K562 (cell line): ENCODE measurements around the gene SPINT2.

Experiments
- CBFB ChIP-seq: sonication (generic); formaldehyde crosslinking; IDR thresholded peaks from 2 replicates; pipeline ENCODE4 v1.4.0; 2020; ENCODE audit warnings: mild to moderate bottlenecking, missing genetic modification reagents
- GATAD2B ChIP-seq: fragments of 450-650 bp; IDR thresholded peaks from 2 replicates; pipeline ENCODE4 v1.6.1; 2017; ENCODE audit warnings: mild to moderate bottlenecking, borderline replicate concordance
- HNRNPUL1 ChIP-seq: fragments of 200-400 bp; formaldehyde crosslinking; IDR thresholded peaks from 2 replicates; pipeline ENCODE4 v1.6.1; 2017; ENCODE audit warnings: low read length
- MAZ ChIP-seq, 2 experiments: fragments of 450-650 bp in 1 of 2; sonication (generic) in 1 of 2; formaldehyde crosslinking; IDR thresholded peaks in 1 of 2; conservative IDR thresholded peaks in 1 of 2; 2 replicates each; pipeline versions ENCODE4 v1.4.0 to v1.5.0; 2020; ENCODE audit warnings: mild to moderate bottlenecking in 1 of 2, missing genetic modification reagents in 1 of 2
- MIER1 ChIP-seq: fragments of 450-650 bp; IDR thresholded peaks from 2 replicates; pipeline ENCODE4 v1.6.1; 2016; ENCODE audit warnings: antibody characterized with exemption, mild to moderate bottlenecking, low read depth
- POLR2A ChIP-seq: fragments of 450-650 bp; conservative IDR thresholded peaks from 2 replicates; pipeline ENCODE4 v1.6.1; 2016
- ZKSCAN1 ChIP-seq: fragments of 150-350 bp; IDR thresholded peaks from 2 replicates; pipeline ENCODE4 v1.6.1; 2016; ENCODE audit warnings: low read depth, low read length
- ZNF282 ChIP-seq: sonication (generic); formaldehyde crosslinking; IDR thresholded peaks from 2 replicates; pipeline ENCODE4 v1.8.1; 2023; ENCODE audit warnings: missing genetic modification reagents
- ZNF764 ChIP-seq: fragments of 250-450 bp; sonication (Bioruptor Pico); IDR thresholded peaks from 2 replicates; pipeline ENCODE4 v1.4.0; 2020; ENCODE audit warnings: low read depth, mild to moderate bottlenecking, moderate library complexity
- TF ChIP-seq, protein P1 (sequence below): sonication (generic); formaldehyde crosslinking; IDR thresholded peaks from 2 replicates; pipeline ENCODE4 v1.8.1; 2023; ENCODE audit warnings: mild to moderate bottlenecking, missing genetic modification reagents
- TF ChIP-seq, protein P2 (sequence below), 3 experiments: IDR thresholded peaks in 2 of 3; conservative IDR thresholded peaks in 1 of 3; 2 replicates each; pipeline ENCODE4 v1.5.1; 2011 to 2012; ENCODE audit warnings: low read length in 3 of 3, mild to moderate bottlenecking in 3 of 3, control low read depth in 2 of 3, improper control_type of control experiment in 1 of 3, inconsistent platforms in 1 of 3, low read depth in 1 of 3, mixed read lengths in 1 of 3, moderate library complexity in 1 of 3; ENCODE audit not compliant: insufficient read depth in 2 of 3

- TF ChIP-seq, protein P1, sequence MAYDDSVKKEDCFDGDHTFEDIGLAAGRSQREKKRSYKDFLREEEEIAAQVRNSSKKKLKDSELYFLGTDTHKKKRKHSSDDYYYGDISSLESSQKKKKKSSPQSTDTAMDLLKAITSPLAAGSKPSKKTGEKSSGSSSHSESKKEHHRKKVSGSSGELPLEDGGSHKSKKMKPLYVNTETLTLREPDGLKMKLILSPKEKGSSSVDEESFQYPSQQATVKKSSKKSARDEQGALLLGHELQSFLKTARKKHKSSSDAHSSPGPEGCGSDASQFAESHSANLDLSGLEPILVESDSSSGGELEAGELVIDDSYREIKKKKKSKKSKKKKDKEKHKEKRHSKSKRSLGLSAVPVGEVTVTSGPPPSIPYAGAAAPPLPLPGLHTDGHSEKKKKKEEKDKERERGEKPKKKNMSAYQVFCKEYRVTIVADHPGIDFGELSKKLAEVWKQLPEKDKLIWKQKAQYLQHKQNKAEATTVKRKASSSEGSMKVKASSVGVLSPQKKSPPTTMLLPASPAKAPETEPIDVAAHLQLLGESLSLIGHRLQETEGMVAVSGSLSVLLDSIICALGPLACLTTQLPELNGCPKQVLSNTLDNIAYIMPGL (CRISPR knock-in tag), result no peak
- no peak for TF ChIP-seq MAZ (CRISPR knock-in tag; conservative IDR thresholded peaks at IDR 0.05 in 1 of 2, IDR thresholded peaks at IDR 0.05 in 1 of 2)
- TF ChIP-seq, protein P2, sequence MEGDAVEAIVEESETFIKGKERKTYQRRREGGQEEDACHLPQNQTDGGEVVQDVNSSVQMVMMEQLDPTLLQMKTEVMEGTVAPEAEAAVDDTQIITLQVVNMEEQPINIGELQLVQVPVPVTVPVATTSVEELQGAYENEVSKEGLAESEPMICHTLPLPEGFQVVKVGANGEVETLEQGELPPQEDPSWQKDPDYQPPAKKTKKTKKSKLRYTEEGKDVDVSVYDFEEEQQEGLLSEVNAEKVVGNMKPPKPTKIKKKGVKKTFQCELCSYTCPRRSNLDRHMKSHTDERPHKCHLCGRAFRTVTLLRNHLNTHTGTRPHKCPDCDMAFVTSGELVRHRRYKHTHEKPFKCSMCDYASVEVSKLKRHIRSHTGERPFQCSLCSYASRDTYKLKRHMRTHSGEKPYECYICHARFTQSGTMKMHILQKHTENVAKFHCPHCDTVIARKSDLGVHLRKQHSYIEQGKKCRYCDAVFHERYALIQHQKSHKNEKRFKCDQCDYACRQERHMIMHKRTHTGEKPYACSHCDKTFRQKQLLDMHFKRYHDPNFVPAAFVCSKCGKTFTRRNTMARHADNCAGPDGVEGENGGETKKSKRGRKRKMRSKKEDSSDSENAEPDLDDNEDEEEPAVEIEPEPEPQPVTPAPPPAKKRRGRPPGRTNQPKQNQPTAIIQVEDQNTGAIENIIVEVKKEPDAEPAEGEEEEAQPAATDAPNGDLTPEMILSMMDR (IDR thresholded peaks at IDR 0.05 in 2 of 3, conservative IDR thresholded peaks at IDR 0.05 in 1 of 3; ENCODE audit: insufficient read depth in 2 of 3, low read depth in 1 of 3, low read length in 3 of 3), result no peak
- no peak for TF ChIP-seq HNRNPUL1
- TF ChIP-seq ZKSCAN1, result no peak
- no peak for TF ChIP-seq GATAD2B
- no peak for TF ChIP-seq ZNF282 (CRISPR knock-in tag)
- no peak for TF ChIP-seq MIER1
- no peak for TF ChIP-seq POLR2A
- no peak for TF ChIP-seq CBFB (CRISPR knock-in tag)
- TF ChIP-seq ZNF764 (CRISPR knock-in tag), result no peak
Observed at GRCh38 chr19:38293281-38293680, 28.9 kb downstream of the SPINT2 start.
